GM12873 (cell line): ENCODE measurements around the gene CCDC122.
A peak's percentile ranks its signal among the peaks of the same experiment; 100 is the strongest.

ENCODE experiments used
- TF ChIP-seq, protein P1 (sequence below): IDR thresholded peaks from 2 replicates; pipeline ENCODE4 v1.5.1; 2012; ENCODE audit warnings: low read depth, mild to moderate bottlenecking, moderate library complexity, low read length, control low read depth; ENCODE audit not compliant: insufficient read depth; ENCODE audit errors: missing control alignments

Gene CCDC122

DNA sequence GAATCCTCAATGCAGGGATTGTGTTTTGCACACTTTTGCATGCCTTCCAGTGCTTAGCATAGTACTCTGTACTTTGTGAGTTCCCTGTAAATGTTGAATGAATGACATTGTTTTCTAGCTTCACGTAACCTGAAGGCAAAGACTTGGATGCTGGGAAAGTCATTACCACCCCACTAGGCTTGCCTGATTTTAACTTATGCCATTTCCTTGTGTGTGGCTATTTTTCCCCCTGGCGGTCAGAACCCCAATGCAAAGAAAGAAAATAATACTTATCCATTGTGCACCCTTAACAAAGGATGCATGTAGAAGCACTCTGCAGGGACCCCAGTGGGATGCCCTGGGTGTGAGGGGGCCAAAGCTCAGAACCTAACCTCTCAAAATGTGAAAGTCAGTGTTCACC is 91.5 kb downstream of the CCDC122 start:
- TF ChIP-seq, protein P1, sequence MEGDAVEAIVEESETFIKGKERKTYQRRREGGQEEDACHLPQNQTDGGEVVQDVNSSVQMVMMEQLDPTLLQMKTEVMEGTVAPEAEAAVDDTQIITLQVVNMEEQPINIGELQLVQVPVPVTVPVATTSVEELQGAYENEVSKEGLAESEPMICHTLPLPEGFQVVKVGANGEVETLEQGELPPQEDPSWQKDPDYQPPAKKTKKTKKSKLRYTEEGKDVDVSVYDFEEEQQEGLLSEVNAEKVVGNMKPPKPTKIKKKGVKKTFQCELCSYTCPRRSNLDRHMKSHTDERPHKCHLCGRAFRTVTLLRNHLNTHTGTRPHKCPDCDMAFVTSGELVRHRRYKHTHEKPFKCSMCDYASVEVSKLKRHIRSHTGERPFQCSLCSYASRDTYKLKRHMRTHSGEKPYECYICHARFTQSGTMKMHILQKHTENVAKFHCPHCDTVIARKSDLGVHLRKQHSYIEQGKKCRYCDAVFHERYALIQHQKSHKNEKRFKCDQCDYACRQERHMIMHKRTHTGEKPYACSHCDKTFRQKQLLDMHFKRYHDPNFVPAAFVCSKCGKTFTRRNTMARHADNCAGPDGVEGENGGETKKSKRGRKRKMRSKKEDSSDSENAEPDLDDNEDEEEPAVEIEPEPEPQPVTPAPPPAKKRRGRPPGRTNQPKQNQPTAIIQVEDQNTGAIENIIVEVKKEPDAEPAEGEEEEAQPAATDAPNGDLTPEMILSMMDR: peak; percentile 48

DNA sequence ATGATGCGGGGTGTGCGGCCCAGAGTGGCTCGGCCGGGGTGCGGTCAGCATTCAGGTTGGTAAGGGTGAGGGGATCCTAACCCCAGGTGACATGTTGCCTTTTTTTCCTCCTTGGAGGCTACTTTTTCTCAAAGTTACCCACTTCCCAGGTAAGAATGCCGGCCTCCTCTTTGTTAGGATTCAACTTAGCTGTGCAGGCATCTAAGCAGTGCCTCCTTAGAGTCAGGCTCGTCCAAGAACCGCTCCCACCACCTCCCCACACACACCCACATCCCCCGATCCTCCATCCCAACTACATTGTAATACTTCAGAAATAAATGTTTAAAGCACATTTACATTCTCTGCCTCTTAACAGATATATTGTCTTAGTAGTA is 92.0 kb downstream of the CCDC122 start:
- TF ChIP-seq, protein P1: no peak

DNA sequence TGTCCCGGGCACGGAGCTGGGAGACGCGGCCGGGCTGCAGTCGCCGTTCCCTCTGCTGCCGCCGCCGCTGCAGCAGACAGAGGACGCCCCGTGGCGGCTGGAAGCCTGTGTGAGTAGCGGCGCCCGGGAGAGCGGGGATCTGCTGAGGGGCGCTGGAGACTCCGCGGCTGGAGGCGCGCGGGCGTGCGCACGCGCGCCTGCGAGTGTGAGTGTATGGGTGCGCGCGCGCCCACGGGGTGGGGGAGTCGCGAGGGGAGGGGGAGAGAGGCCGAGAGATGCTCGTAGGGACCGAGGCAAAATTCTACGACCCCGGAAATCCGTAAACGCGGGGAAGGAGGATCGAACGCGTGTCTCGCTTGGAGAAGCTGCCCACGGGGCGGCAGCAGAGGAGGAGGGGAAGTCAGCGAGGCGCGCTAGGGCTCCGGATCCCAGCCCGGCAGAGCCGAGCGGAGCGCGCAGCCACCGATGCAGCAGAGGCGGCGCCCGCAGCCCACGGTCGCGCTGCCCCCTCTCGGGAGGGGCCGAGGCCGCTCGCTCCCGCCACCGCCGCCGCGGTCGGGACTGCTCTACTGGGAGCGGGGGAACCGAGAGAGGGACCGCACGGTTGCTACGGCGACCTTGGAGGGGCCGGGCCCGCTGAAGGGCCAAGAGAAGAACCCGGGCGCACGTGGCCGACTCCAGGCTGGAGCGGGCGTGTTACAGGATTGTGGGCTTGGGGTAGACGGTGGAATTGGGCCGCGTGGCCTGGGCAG is 92.6 kb downstream of the CCDC122 start, which contains the start of gene ENOX1:
Gene ENOX1, minus strand, starts transcription at position 207 of the 752 bp plus-strand sequence.
- TF ChIP-seq, protein P1: peak; percentile 7

DNA sequence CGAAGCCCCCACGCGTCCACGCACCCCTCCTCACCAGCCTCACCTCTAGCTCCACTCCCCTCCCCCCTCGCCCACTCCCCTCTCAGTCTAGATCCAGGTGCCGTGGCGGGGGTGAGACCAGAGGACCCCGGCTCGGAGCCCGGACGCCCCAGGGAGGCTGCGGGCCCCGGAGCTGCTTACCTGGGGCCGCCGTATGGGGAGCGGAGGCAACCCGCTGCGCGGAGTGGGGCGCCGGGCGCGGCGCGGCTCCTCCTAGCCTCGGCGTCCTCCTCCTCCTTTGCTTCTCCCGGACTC is 93.1 kb downstream of the CCDC122 start:
- TF ChIP-seq, protein P1: no peak
